HTERT RPE-1 (cell line): ENCODE results near the gene TSPYL2.

ENCODE experiments used
- in situ Hi-C: fragments of 300-500 bp; cut with MboI; formaldehyde crosslinking; loops from 4 replicates; pipeline ENCODE4 v1.14.3; 2020; ENCODE audit warnings: low sequenced_read_pairs

The TSPYL2 gene

GRCh38 chrX:53078943-53079342, 3.2 kb upstream of the TSPYL2 start:
- in situ Hi-C loops, result no loop called here

DNA sequence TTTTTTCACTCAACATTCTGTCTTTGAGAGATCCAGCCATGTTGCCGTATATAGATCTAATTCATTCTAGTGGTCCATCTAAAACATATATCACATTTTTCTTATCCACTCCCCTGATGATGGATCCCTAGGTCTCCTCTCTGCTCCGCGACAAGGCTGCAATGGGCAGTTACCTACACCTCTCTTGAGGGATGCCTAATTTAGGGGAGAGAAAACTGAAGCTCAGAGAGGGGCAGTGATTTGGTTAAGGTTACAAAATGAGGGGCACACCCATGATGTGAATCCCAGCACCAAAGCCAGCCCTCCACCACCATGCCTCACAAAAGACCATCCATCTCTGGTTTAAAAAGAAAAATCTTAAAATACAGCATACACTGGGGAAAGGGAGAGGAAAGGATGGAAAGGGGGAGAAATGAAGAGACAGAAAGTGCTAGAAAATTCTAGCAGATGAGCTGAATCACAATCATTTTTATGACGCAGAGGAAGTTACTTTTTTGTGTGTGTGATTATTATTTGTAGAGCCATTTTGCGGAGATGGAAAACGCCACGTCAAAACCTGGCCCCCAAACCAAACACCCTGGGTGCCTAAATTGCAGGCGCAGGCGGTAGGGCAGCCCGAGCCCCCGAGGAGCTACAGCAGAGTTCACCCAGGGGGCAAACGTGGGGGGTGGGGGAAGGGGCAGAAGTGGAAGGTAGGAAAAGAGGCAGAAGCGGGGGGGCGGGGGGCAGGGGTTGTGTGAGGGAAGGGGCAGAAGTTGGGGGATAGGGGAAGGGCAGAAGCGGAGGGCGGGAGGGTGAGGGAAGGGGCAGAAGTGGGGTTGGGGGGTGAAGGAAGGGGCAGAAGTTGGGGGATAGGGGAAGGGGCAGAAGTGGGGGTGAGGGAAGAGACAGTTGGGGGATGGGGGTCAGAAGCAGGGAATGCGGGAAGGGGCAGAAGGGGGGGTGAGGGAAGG, 1.3 kb upstream of the TSPYL2 start:
- in situ Hi-C loops, result no loop called here

DNA sequence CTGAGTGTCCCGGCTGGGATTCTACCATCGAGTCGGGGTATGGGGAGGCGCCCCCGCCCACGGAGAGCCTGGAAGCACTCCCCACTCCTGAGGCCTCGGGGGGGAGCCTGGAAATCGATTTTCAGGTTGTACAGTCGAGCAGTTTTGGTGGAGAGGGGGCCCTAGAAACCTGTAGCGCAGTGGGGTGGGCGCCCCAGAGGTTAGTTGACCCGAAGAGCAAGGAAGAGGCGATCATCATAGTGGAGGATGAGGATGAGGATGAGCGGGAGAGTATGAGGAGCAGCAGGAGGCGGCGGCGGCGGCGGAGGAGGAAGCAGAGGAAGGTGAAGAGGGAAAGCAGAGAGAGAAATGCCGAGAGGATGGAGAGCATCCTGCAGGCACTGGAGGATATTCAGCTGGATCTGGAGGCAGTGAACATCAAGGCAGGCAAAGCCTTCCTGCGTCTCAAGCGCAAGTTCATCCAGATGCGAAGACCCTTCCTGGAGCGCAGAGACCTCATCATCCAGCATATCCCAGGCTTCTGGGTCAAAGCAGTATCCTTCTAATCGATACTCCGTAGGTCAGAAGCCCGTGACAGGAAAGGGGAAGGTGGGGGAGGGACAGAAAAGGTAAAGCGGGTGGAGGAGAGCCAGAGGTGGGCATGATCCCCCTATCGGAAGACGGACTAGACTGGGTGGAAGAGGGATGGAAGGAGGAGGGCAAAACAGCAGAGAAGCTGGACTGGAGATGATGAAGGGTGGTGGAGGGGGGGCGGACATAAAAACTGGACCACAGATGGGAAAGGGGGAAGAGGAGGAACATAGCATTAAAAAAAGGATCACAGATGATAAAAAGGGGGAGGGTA, 828 bp downstream of the TSPYL2 start:
- in situ Hi-C loops, result no loop called here

- in situ Hi-C loops, result no loop called here
These were observed 1.9 kb downstream of the TSPYL2 start for GRCh38 chrX:53084043-53084570.

DNA sequence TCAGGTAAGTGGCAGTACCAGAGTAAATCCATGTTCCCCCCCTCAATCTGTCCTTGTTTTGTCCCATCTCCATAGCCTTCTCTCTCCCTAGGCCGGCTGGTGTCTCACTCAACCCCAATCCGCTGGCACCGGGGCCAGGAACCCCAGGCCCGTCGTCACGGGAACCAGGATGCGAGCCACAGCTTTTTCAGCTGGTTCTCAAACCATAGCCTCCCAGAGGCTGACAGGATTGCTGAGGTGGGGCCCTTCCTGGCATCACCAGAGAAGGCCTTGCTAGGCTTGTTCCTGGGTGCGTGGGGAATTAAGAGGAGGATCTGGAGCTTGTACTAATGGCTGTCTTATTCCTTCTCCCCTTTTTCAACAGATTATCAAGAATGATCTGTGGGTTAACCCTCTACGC, 2.7 kb downstream of the TSPYL2 start:
- in situ Hi-C loops, result no loop called here

- in situ Hi-C loops, result no loop called here
These were observed 3.6 kb downstream of the TSPYL2 start for GRCh38 chrX:53085661-53086229.

DNA sequence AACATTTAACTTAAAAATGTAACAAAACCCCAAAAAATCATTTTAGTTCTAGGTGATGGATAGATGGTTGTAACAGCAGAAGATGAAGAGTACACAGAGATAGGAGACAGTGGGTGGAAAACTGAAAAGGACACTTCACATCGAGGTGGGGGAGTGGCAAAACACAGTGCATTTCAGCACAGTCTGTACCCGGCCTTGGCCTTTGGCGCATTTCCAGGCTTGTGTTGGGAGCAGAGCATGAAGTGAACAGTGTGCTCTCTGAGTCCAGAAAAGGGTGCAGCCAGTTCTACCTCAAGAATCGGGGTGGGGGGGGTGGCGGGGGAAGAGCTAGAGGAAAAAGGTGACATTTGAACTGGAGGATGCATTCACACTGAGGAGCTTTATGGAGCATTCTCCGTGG, 4.3 kb downstream of the TSPYL2 start:
- in situ Hi-C loops, result no loop called here

GRCh38 chrX:53087388-53087831, 5.2 kb downstream of the TSPYL2 start:
- in situ Hi-C loops, result no loop called here

DNA sequence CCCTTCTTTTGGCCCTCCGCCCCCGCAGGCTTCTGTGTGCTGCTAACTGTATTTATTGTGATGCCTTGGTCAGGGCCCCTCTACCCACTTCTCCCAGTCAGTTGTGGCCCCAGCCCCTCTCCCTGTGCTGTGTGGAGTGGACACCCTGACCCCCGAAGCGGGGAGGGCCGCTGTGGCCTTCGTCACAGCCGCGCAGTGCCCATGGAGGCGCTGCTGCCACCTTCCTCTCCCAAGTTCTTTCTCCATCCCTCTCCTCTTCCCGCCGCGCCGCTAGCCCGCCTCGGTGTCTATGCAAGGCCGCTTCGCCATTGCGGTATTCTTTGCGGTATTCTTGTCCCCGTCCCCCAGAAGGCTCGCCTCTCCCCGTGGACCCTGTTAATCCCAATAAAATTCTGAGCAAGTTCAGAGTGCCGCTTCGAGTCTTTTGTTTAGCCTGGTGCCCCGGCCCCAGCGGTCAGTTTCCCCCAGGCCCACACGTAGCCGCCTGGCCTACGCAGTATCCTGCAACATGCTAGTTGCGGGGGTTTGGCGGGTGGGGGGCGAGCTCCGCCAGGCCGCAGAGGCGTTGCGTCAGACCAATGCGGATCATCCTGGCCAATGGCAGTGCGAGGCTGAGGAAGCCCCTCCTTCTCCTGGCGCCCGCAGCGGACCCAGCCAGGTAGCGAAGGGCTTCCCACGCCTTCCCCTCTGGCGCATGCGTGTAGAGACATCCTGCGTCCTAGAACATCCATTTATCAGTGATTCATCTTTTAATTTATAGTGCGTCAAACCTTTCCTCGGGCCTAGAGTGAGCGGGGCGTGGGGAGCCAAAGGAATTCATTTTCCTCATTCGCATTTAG, 6.2 kb downstream of the TSPYL2 start:
- in situ Hi-C loops, result no loop called here

DNA sequence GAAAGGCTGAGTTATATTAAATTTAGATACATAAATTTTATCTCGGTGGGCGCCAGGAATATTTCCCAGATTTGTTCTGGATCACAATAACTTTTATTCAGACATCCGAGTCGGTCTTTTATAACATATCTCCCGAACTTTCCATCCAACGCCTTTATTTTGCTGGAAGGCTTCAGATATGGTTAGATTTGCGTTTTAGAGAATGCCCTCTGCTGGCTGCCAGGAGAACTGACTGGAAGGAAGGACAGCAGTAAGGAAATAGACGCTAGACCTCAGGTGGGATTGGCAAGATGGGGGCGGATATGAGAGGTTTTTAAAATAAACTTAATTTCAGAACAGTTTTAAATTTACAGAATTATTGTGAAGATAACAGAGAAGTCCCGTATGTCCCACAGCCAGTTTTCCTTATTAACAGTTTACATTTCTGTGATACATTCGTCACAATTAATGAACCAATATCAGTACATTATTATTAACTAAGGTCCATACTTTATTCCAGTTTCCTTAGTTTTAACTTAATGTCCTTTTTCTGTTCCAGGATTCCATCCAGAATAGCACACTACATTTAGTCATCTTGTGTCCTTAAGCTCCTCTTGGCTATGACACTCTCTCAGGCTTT, 7.2 kb downstream of the TSPYL2 start:
- in situ Hi-C loops, result no loop called here

GRCh38 chrX:53089925-53090324, 7.8 kb downstream of the TSPYL2 start:
- in situ Hi-C loops, result no loop called here

GRCh38 chrX:53091354-53091753, 9.2 kb downstream of the TSPYL2 start:
- in situ Hi-C loops, result no loop called here

- in situ Hi-C loops, result no loop called here
These were observed 11.0 kb downstream of the TSPYL2 start for GRCh38 chrX:53093177-53093655.

GRCh38 chrX:53093748-53094581, 11.8 kb downstream of the TSPYL2 start, which contains the start of gene KANTR:
Gene KANTR (plus strand): TSS chrX:53094142. CDS start chrX:53124273, 30,131 bp downstream.
- in situ Hi-C loops, result no loop called here

DNA sequence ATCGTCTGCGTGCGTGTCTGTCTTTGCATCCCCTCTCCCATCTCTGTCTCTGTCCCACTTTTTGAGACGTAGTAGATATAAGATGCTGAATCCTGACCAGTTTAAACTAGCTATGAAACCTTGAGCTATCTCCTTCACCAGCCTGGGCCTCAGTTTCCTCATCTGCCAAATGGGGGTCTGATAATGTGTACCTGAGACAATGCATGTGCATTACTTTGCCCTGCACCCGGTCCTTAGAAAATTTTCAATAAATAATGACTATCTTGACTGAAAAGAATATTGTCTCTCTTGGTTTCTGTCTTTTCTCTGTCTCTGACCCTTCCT, 12.4 kb downstream of the TSPYL2 start:
- in situ Hi-C loops, result no loop called here

DNA sequence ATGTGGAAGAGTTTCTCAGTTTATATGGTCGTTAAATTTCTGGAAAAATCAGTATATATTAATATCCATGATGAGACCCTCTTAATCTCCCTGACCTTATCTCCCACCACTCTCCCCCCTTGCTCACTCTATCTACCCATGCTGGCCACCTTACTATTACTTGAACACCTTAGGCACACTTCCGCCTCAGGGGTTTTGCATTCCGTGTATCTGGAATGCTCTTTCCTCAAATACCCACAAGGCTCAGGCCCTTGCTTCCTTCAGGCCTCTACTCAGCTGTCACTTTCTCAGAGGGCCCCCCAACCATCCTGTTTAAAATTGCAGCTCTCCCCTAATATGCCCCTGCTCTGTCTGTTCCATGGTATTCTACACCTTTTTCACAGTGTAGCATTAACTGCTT, 13.6 kb downstream of the TSPYL2 start:
- in situ Hi-C loops, result no loop called here

- in situ Hi-C loops, result no loop called here
These were observed 32.8 kb downstream of the TSPYL2 start for GRCh38 chrX:53114864-53115549.

DNA sequence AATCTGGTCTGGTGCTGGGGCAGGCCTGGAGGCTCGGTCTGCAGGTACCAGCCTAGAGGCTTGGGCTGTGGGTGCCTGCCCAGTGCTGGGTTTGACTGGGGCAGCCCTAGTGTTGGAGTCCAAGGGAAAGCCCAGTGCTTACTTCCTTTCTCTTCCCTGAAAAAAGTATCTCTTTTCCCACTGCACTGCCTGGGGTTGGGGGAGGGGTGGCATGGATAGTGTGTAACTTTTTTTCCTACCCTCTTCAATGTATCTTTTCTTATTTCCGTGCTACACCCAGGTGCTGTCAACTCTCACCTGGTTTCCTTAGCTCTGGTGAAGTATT, 33.3 kb downstream of the TSPYL2 start:
- in situ Hi-C loops, result no loop called here
